Kidney epithelial cell (primary cell): Measurements from ENCODE around the gene GLB1L2. TPM values are rescaled to one million over a fixed set of nuclear protein-coding genes. Genes with fewer than 3 reads are reported as not detected.
A peak's percentile ranks its signal among the peaks of the same experiment; 100 is the strongest.

Experiments
- DNase-seq: peaks from one replicate; pipeline ENCODE4 v3.0.0-alpha.2; 2010; ENCODE audit warnings: low read depth
- H3K27me3 ChIP-seq: 2 replicates; pipeline ENCODE4 v1.6.0; 2011; ENCODE audit warnings: low read length; ENCODE audit not compliant: control insufficient read depth, insufficient read depth
- H3K36me3 ChIP-seq: 2 replicates; pipeline ENCODE4 v1.5.1; 2011; ENCODE audit warnings: low read length; ENCODE audit not compliant: control insufficient read depth, insufficient read depth
- H3K4me3 ChIP-seq: 2 replicates; pipeline ENCODE4 v1.5.1; 2011; ENCODE audit warnings: low read depth, mild to moderate bottlenecking, control low read depth, low read length
- CTCF ChIP-seq: IDR thresholded peaks from 2 replicates; pipeline ENCODE4 v1.5.1; 2011; ENCODE audit warnings: mild to moderate bottlenecking, moderate library complexity, low read length, control low read depth, inconsistent platforms; ENCODE audit not compliant: insufficient read depth, poor library complexity, severe bottlenecking
- total RNA-seq: library from RNA; depleted of rRNA; stranded (reverse); fragments of >200 nt; gene quantifications from 2 replicates; pipeline ENCODE4 v1.2.3, GENCODE V29; 2015

The GLB1L2 gene
- total RNA-seq, 1 donor from 2014 or later: 16.3 TPM

GRCh38 chr11:134389464-134390180 is 57.8 kb downstream of the GLB1L2 start:
- TF ChIP-seq CTCF: no peak
- Histone ChIP-seq H3K36me3 (no peaks in the 10 kb centered on the region), H3K4me3 (no peak overlapping the region), H3K27me3 (no peaks in the 10 kb centered on the region)
- DNase-seq: no peak

GRCh38 chr11:134390706-134391569 is 59.1 kb downstream of the GLB1L2 start:
- no peak for DNase-seq
- no peak overlapping the region for H3K4me3 ChIP-seq
- TF ChIP-seq CTCF: no peak
- H3K36me3 ChIP-seq: no peaks in the 10 kb centered on the region
- no peaks in the 10 kb centered on the region for H3K27me3 ChIP-seq

- no peak for DNase-seq
- TF ChIP-seq CTCF: no peak
Observed at GRCh38 chr11:134391656-134392055, 59.9 kb downstream of the GLB1L2 start.

GRCh38 chr11:134392953-134393615 is 61.3 kb downstream of the GLB1L2 start:
- DNase-seq: no peak
- TF ChIP-seq CTCF: no peak
- no peaks in the 10 kb centered on the region for H3K27me3 ChIP-seq
- no peaks in the 10 kb centered on the region for H3K36me3 ChIP-seq
- no peak overlapping the region for H3K4me3 ChIP-seq

More at GRCh38 chr11:134391656-134392055, 59.9 kb downstream of the GLB1L2 start:
- H3K36me3 ChIP-seq: no peaks in the 10 kb centered on the region
- no peak overlapping the region for H3K4me3 ChIP-seq
- no peaks in the 10 kb centered on the region for H3K27me3 ChIP-seq

- peak; percentile 10 for TF ChIP-seq CTCF
- Histone ChIP-seq H3K27me3 (no peaks in the 10 kb centered on the region), H3K4me3 (no peak overlapping the region), H3K36me3 (no peaks in the 10 kb centered on the region)
- no peak for DNase-seq
Observed at GRCh38 chr11:134393638-134394037, 61.9 kb downstream of the GLB1L2 start.
